ENCODE results near the gene LTBP4.

LTBP4 gene

DNA sequence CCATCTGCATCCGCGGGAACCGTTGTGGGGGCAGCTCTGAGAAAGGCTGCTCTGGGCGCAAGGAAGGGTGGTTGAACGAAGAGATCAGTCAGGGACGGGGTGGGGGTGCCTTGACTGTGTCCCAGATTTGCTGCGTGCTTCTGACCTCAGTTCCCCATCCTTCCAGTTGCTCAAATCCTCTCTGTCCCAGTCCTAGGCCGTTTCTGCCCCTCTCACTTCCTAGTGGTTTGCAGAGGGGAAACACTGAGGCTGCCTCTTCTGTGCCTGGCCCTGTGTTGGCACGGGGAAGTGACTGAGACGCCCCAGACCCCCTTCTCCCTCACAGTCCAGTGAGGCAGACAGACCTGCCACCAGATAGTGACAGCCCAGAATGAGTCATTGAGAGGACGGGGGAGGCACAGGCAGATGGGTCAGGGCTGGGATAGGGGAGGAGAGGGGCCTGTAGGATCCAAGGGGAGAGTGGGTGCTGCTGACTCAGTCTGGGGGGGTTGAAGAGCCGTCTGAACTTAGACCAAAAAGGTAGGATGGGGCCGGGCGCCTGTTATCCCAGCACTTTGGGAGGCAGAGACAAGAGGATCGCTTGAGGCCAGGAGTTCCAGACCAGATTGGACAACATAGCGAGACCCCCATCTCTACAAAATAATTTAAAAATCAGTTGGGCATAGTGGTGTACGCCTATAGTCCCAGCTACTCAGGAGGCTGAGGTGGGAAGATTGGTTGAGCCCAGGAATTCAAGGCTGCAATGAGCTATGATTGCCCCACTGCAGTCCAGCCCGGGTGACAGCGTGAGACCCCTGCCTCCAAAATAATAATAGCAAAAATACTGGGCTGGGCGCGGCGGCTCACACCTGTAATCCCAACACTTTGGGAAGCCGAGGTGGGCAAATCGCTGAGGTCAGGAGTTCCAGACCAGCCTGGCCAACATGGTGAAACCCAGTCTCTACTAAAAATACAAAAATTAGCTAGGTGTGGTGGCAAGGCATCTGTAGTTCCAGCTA is 62.8 kb downstream of the LTBP4 start:
- peak overlapping the region; percentile 61 to 84 (median 72) for H3K4me3 ChIP-seq (ENCODE audit: control insufficient read depth in 1 of 7, extremely low read depth in 1 of 7, insufficient read depth in 4 of 7, low read depth in 2 of 7, low read length in 6 of 7)
- H3K4me1 ChIP-seq (ENCODE audit: control extremely low read depth in 1 of 4, control insufficient read depth in 4 of 4, insufficient read depth in 4 of 4, low read length in 3 of 4), result peaks cover 0 to 17% (median 12%) of the 10 kb centered on the region in 4 experiments
- H3K36me3 ChIP-seq (ENCODE audit: control insufficient read depth in 4 of 4, insufficient read depth in 4 of 4, low read length in 3 of 4), result peaks cover 5 to 22% (median 9%) of the 10 kb centered on the region in 4 experiments
- ChIA-PET CTCF (interaction anchor here (0.6 to 3.5 kb wide), 18 partner anchors 7 to 200 kb away, joined by 3 to 20 read pairs (median 4); partner anchors contain the start of genes EGLN2 and NUMBL), POLR2A (interaction anchor here (1.0 to 1.8 kb wide), 2 partner anchors 27 to 114 kb away, joined by 3 to 6 read pairs; partner anchors contain the start of genes NUMBL and RAB4B)
- H3K27ac ChIP-seq (ENCODE audit: insufficient read depth in 1 of 2, low read depth in 1 of 2, low read length in 2 of 2, poor library complexity in 1 of 2, severe bottlenecking in 2 of 2), result peak overlapping the region in 1 of 2 experiments; percentile 66
- 57% methylated on average over 13 of the region's 24 CpGs for WGBS (ENCODE audit: insufficient coverage)
- H3K9me3 ChIP-seq (ENCODE audit: control extremely low read depth in 1 of 5, control insufficient read depth in 4 of 5, insufficient read depth in 2 of 5, low read depth in 1 of 5, low read length in 4 of 5), result peaks cover 0 to 3% (median 0%) of the 10 kb centered on the region in 5 experiments
- DNase-seq, result peak in 2 of 3 donors; percentile 48 to 50
- no peaks in the 10 kb centered on the region for H3K27me3 ChIP-seq (replicated peaks in 2 of 5; ENCODE audit: control insufficient read depth in 4 of 5, insufficient read depth in 5 of 5, low read length in 4 of 5)

DNA sequence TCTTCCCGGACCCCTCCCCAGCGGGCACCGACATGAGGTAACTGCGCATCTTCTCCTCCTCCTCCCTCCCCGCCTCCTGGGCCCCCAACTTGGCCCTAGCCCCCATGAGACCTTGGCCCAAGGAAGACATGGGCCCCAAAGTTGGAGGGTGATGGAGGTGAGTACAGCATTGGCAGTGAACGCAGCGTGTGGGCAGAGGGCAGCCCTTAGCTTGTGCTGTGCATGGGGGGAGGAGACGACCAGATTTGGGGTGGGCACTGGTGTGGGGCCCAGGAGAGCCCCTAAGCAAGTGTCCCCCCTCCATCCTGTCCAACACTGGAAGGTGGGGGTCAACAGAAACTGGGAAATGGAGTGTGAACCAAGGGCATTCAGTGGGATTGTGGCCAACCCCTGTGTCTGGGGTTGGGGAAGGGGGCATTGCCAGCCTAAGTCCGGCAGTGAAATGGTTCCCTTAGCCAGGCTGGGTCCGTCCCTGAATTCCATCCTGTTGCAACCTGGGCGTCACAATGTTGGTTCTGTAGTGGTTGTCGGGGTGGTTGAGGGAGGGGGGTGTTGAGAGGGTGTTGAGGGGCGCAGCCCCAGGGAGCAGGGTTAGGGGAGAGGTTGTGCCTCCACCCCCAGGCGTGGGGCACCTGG is 65.8 kb downstream of the LTBP4 start:
- DNase-seq, result no peak
- 97% methylated on average over 6 of the region's 14 CpGs for WGBS (ENCODE audit: insufficient coverage)

DNA sequence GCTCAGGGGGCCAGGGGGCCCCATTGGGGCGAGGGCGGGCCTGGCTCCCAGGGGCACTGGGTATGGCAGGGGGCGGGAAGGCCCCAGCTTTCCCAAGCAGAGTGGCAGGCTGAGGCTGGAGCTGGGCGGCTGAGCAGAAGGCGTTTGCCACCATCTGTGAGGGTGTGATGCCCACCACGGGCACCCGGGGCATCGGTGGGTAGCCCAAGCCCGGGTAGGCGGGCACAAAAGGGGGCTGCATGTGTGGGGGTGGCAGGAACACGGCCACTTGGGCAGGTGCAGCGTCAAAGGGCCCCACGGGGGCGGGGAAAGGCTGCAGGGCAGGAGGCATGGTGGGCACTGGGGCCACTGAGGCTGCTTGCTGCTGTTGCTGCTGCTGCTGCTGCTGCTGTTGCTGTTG is 66.4 kb downstream of the LTBP4 start:
- ChIA-PET POLR2A (no interaction called here), CTCF (no interaction called here)
- Histone ChIP-seq H3K9me3 (ENCODE audit: control extremely low read depth in 1 of 5, control insufficient read depth in 4 of 5, insufficient read depth in 2 of 5, low read depth in 1 of 5, low read length in 4 of 5) (peaks cover 0 to 16% (median 7%) of the 10 kb centered on the region in 5 experiments), H3K4me3 (ENCODE audit: control insufficient read depth in 1 of 7, extremely low read depth in 1 of 7, insufficient read depth in 4 of 7, low read depth in 2 of 7, low read length in 6 of 7) (no peak overlapping the region), H3K27ac (ENCODE audit: insufficient read depth in 1 of 2, low read depth in 1 of 2, low read length in 2 of 2, poor library complexity in 1 of 2, severe bottlenecking in 2 of 2) (no peak overlapping the region), H3K4me1 (ENCODE audit: control extremely low read depth in 1 of 4, control insufficient read depth in 4 of 4, insufficient read depth in 4 of 4, low read length in 3 of 4) (peaks cover 0 to 14% (median 10%) of the 10 kb centered on the region in 4 experiments), H3K36me3 (ENCODE audit: control insufficient read depth in 4 of 4, insufficient read depth in 4 of 4, low read length in 3 of 4) (peaks cover 18 to 56% (median 38%) of the 10 kb centered on the region in 4 experiments), H3K27me3 (replicated peaks in 2 of 5; ENCODE audit: control insufficient read depth in 4 of 5, insufficient read depth in 5 of 5, low read length in 4 of 5) (no peaks in the 10 kb centered on the region)
- WGBS (ENCODE audit: insufficient coverage), result 99% methylated on average over 12 of the region's 14 CpGs
- DNase-seq, result no peak

More for the DNA sequence above, 65.8 kb downstream of the LTBP4 start:
- peaks cover 0 to 16% (median 7%) of the 10 kb centered on the region in 5 experiments for H3K9me3 ChIP-seq (ENCODE audit: control extremely low read depth in 1 of 5, control insufficient read depth in 4 of 5, insufficient read depth in 2 of 5, low read depth in 1 of 5, low read length in 4 of 5)
- CTCF ChIA-PET, result no interaction called here
- POLR2A ChIA-PET, result no interaction called here
- H3K4me1 ChIP-seq (ENCODE audit: control extremely low read depth in 1 of 4, control insufficient read depth in 4 of 4, insufficient read depth in 4 of 4, low read length in 3 of 4), result peaks cover 0 to 17% (median 12%) of the 10 kb centered on the region in 4 experiments
- no peak overlapping the region for H3K27ac ChIP-seq (ENCODE audit: insufficient read depth in 1 of 2, low read depth in 1 of 2, low read length in 2 of 2, poor library complexity in 1 of 2, severe bottlenecking in 2 of 2)
- H3K4me3 ChIP-seq (ENCODE audit: control insufficient read depth in 1 of 7, extremely low read depth in 1 of 7, insufficient read depth in 4 of 7, low read depth in 2 of 7, low read length in 6 of 7), result no peak overlapping the region
- H3K36me3 ChIP-seq (ENCODE audit: control insufficient read depth in 4 of 4, insufficient read depth in 4 of 4, low read length in 3 of 4), result peaks cover 18 to 50% (median 31%) of the 10 kb centered on the region in 4 experiments
- H3K27me3 ChIP-seq (replicated peaks in 2 of 5; ENCODE audit: control insufficient read depth in 4 of 5, insufficient read depth in 5 of 5, low read length in 4 of 5), result no peaks in the 10 kb centered on the region

DNA sequence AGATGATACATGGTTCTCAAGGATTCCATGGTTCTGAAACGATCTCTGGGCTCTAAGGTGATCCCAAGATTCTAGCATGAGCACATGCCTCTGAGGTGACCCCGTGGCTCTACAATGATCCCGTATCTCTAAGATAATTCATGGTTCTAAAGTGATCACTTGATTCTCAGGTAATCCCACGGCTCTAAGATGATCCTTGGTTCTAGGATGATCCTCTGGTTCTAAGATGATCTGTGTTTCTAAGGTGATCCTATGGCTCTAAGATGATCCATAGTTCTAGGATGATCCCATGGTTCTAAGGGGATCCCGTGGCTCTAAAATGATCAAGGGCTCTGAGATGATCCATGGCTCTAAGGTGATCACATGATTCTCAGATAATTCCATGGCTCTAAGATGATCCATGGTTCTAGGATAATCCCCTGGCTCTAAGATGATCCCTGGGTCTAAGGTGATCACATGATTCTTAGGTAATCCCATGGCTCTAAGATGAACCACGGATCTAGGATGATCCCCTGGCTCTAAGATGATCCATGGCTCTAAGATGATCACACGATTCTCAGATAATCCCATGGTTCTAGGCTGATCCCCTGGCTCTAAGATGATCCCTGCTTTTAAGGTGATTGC is 67.9 kb downstream of the LTBP4 start:
- peaks cover 18 to 72% (median 49%) of the 10 kb centered on the region in 4 experiments for H3K36me3 ChIP-seq (ENCODE audit: control insufficient read depth in 4 of 4, insufficient read depth in 4 of 4, low read length in 3 of 4)
- no peak overlapping the region for H3K27ac ChIP-seq (ENCODE audit: insufficient read depth in 1 of 2, low read depth in 1 of 2, low read length in 2 of 2, poor library complexity in 1 of 2, severe bottlenecking in 2 of 2)
- H3K9me3 ChIP-seq (ENCODE audit: control extremely low read depth in 1 of 5, control insufficient read depth in 4 of 5, insufficient read depth in 2 of 5, low read depth in 1 of 5, low read length in 4 of 5), result peaks cover 0 to 16% (median 7%) of the 10 kb centered on the region in 5 experiments
- 90% methylated on average over 7 of the region's 7 CpGs for WGBS (ENCODE audit: insufficient coverage)
- H3K27me3 ChIP-seq (replicated peaks in 2 of 5; ENCODE audit: control insufficient read depth in 4 of 5, insufficient read depth in 5 of 5, low read length in 4 of 5), result no peaks in the 10 kb centered on the region
- CTCF ChIA-PET, result no interaction called here
- peaks cover 0 to 4% (median 0%) of the 10 kb centered on the region in 4 experiments for H3K4me1 ChIP-seq (ENCODE audit: control extremely low read depth in 1 of 4, control insufficient read depth in 4 of 4, insufficient read depth in 4 of 4, low read length in 3 of 4)
- no peak for DNase-seq
- H3K4me3 ChIP-seq (ENCODE audit: control insufficient read depth in 1 of 7, extremely low read depth in 1 of 7, insufficient read depth in 4 of 7, low read depth in 2 of 7, low read length in 6 of 7), result no peak overlapping the region
- POLR2A ChIA-PET, result no interaction called here

DNA sequence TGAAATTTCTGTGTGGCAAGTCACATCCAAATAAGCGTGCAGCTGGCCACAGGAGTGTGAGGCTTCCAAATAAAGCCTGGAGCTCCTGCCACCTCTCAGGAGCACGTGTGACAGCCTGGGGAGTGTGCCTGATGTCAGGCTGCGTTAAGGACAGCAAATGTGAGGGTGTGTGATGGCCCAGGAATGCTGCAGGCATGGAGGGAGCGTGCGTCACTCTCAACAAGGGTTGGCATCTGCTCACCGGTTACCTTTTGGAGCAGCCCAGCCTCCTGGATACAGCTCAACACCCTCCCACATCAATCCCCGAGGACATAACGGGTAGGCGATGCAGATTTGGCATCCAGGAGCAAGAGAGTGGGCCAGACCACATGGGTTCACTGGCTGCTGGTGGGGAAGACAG is 70.2 kb downstream of the LTBP4 start:
- H3K9me3 ChIP-seq (ENCODE audit: control extremely low read depth in 1 of 5, control insufficient read depth in 4 of 5, insufficient read depth in 2 of 5, low read depth in 1 of 5, low read length in 4 of 5), result peaks cover 0 to 16% (median 7%) of the 10 kb centered on the region in 5 experiments
- POLR2A ChIA-PET, result no interaction called here
- peaks cover 0 to 4% (median 1%) of the 10 kb centered on the region in 4 experiments for H3K4me1 ChIP-seq (ENCODE audit: control extremely low read depth in 1 of 4, control insufficient read depth in 4 of 4, insufficient read depth in 4 of 4, low read length in 3 of 4)
- WGBS (ENCODE audit: insufficient coverage), result 92% methylated on average over 6 of the region's 9 CpGs
- no peaks in the 10 kb centered on the region for H3K27me3 ChIP-seq (replicated peaks in 2 of 5; ENCODE audit: control insufficient read depth in 4 of 5, insufficient read depth in 5 of 5, low read length in 4 of 5)
- no peak for DNase-seq
- no peak overlapping the region for H3K27ac ChIP-seq (ENCODE audit: insufficient read depth in 1 of 2, low read depth in 1 of 2, low read length in 2 of 2, poor library complexity in 1 of 2, severe bottlenecking in 2 of 2)
- H3K4me3 ChIP-seq (ENCODE audit: control insufficient read depth in 1 of 7, extremely low read depth in 1 of 7, insufficient read depth in 4 of 7, low read depth in 2 of 7, low read length in 6 of 7), result no peak overlapping the region
- peaks cover 18 to 83% (median 53%) of the 10 kb centered on the region in 4 experiments for H3K36me3 ChIP-seq (ENCODE audit: control insufficient read depth in 4 of 4, insufficient read depth in 4 of 4, low read length in 3 of 4)
- CTCF ChIA-PET, result interaction anchor here (0.8 kb wide), 1 partner anchor 8 kb away, joined by 3 read pairs; no protein-coding TSS in a partner anchor

DNA sequence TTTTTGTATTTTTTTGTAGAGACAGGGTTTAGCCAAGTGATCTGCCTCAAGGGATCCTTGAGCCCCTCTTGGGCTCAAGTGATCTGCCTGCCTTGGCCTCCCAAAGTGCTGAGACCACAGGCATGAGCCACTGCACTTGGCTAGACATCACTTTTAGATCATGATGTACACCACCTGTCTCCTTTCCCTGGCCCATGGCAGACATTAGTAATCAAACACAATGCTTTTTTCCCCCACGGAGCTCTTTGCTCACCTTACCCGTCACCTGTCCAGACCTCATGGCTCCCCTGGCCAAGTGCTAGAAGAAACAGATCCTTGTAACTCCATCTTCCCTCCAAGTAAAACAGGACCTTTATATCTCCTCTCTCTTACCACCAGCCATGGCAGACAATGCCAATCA is 70.9 kb downstream of the LTBP4 start:
- CTCF ChIA-PET, result no interaction called here
- no peaks in the 10 kb centered on the region for H3K27me3 ChIP-seq (replicated peaks in 2 of 5; ENCODE audit: control insufficient read depth in 4 of 5, insufficient read depth in 5 of 5, low read length in 4 of 5)
- peaks cover 18 to 85% (median 54%) of the 10 kb centered on the region in 4 experiments for H3K36me3 ChIP-seq (ENCODE audit: control insufficient read depth in 4 of 4, insufficient read depth in 4 of 4, low read length in 3 of 4)
- H3K4me1 ChIP-seq (ENCODE audit: control extremely low read depth in 1 of 4, control insufficient read depth in 4 of 4, insufficient read depth in 4 of 4, low read length in 3 of 4), result peaks cover 0 to 4% (median 0%) of the 10 kb centered on the region in 4 experiments
- peaks cover 0 to 16% (median 7%) of the 10 kb centered on the region in 5 experiments for H3K9me3 ChIP-seq (ENCODE audit: control extremely low read depth in 1 of 5, control insufficient read depth in 4 of 5, insufficient read depth in 2 of 5, low read depth in 1 of 5, low read length in 4 of 5)
- no peak overlapping the region for H3K4me3 ChIP-seq (ENCODE audit: control insufficient read depth in 1 of 7, extremely low read depth in 1 of 7, insufficient read depth in 4 of 7, low read depth in 2 of 7, low read length in 6 of 7)
- 100% methylated on average over 2 of the region's 2 CpGs for WGBS (ENCODE audit: insufficient coverage)
- POLR2A ChIA-PET, result no interaction called here
- no peak for DNase-seq
- H3K27ac ChIP-seq (ENCODE audit: insufficient read depth in 1 of 2, low read depth in 1 of 2, low read length in 2 of 2, poor library complexity in 1 of 2, severe bottlenecking in 2 of 2), result no peak overlapping the region
